ENCODE results near the gene INAVA. TPM values are rescaled to one million over a fixed set of nuclear protein-coding genes. Genes with fewer than 3 reads are reported as not detected.
A peak's percentile ranks its signal among the peaks of the same experiment; 100 is the strongest.

The INAVA gene
- total and polyA plus RNA-seq, 12 donors = 0.03 to 0.46 (median 0.22) TPM; not detected in 6

DNA sequence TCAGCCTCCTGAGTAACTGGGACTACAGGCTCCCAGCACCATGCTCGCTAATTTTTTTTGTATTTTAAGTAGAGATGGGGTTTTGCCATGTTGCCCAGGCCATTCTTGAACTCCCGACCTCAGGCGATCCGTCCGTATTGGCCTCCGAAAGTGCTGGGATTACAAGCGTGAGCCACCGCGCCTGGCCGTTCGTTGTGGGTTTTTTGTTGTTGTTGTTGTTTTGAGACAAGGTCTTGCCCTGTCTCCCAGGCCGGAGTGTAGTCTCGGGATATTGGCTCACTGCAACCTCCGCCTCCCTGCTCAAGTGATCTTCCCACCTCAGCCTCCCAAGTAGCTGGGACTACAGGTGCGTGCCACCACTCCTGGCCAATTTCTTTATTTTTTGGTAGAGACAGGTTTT lies 4.7 kb upstream of the INAVA start:
- H3K4me3 ChIP-seq = no peak overlapping the region
- no peaks in the 10 kb centered on the region for H3K36me3 ChIP-seq (replicated peaks in 1 of 2)
- DNase-seq = no peak
- no peaks in the 10 kb centered on the region for H3K9me3 ChIP-seq (replicated peaks in 1 of 3)
- no peak for TF ChIP-seq POLR2A (IDR thresholded peaks at IDR 0.05)
- TF ChIP-seq, protein P1, sequence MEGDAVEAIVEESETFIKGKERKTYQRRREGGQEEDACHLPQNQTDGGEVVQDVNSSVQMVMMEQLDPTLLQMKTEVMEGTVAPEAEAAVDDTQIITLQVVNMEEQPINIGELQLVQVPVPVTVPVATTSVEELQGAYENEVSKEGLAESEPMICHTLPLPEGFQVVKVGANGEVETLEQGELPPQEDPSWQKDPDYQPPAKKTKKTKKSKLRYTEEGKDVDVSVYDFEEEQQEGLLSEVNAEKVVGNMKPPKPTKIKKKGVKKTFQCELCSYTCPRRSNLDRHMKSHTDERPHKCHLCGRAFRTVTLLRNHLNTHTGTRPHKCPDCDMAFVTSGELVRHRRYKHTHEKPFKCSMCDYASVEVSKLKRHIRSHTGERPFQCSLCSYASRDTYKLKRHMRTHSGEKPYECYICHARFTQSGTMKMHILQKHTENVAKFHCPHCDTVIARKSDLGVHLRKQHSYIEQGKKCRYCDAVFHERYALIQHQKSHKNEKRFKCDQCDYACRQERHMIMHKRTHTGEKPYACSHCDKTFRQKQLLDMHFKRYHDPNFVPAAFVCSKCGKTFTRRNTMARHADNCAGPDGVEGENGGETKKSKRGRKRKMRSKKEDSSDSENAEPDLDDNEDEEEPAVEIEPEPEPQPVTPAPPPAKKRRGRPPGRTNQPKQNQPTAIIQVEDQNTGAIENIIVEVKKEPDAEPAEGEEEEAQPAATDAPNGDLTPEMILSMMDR (IDR thresholded peaks at IDR 0.05) = no peak
- intact Hi-C loops (cut with DNase I) = no loop called here
- H3K4me1 ChIP-seq (replicated peaks in 1 of 2) = peaks cover 4 to 9% of the 10 kb centered on the region in 2 donors
- 93 to 95% (median 94%) methylated on average over 15 of the region's 15 CpGs for WGBS, 4 donors
- no peak overlapping the region for H3K27ac ChIP-seq
- peaks cover 16% of the 10 kb centered on the region for H3K27me3 ChIP-seq

DNA sequence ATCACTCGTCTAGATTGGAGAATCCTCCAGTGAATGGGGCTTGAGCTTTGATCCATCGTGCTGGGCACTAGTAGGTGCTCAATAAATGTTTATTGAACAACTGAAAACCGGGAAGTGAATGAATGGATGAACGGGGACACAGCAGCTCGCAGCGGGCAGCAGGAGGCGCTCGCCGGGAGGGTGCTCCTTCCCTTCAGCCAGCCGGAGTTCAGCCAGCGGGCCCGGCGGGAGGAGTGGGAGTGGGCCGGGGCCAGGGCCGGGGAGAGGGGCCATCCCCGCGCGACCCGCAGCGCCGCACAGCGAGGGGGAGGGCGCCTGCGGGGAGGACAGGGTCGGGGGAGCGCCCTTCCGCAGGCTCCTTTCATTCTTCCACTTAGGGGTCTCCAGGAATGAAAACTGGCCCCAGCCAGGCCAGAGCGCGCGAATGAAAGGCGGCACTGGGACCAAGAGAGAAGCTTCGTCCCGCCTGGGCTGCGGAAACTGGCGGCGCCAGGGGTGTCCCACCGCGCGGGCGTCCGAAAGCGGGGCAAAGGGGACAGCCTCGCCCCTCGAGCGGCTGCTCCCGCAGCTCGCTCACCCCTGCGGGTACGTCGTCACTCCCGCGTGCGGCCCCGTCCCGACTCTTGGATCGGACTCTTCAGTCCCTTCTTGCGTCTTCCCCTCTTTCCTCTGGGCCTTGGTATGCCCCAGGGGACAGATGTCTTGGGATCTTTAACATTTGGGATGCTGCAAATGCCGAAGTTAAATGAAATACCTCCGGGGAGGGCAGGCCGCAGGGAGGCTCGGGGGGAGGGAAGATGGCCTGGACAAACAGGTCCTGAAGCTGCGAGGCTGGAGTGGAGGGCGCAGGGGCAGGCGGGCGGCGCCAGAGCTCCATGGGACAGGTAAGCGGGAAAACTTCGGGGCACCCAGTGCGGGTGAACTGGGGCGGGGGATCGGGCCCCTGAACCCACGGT lies 3.6 kb upstream of the INAVA start:
- intact Hi-C loops (cut with DNase I) = no loop called here
- H3K27me3 ChIP-seq = peaks cover 16% of the 10 kb centered on the region
- peak in 2 of 7 donors; percentile 14 to 21 for DNase-seq
- peak overlapping the region in 1 of 4 donors; percentile 47 for H3K4me3 ChIP-seq
- no peak overlapping the region for H3K27ac ChIP-seq
- H3K4me1 ChIP-seq (replicated peaks in 1 of 2) = peaks cover 4 to 9% of the 10 kb centered on the region in 2 donors
- TF ChIP-seq, protein P1 (IDR thresholded peaks at IDR 0.05) = peak in 1 of 6 experiments; percentile 6
- TF ChIP-seq POLR2A (IDR thresholded peaks at IDR 0.05) = no peak
- WGBS, 4 donors = 4 to 7% (median 5%) methylated on average over 28 to 72 of the region's 72 CpGs
- no peaks in the 10 kb centered on the region for H3K9me3 ChIP-seq (replicated peaks in 1 of 3)
- H3K36me3 ChIP-seq (replicated peaks in 1 of 2) = no peaks in the 10 kb centered on the region

DNA sequence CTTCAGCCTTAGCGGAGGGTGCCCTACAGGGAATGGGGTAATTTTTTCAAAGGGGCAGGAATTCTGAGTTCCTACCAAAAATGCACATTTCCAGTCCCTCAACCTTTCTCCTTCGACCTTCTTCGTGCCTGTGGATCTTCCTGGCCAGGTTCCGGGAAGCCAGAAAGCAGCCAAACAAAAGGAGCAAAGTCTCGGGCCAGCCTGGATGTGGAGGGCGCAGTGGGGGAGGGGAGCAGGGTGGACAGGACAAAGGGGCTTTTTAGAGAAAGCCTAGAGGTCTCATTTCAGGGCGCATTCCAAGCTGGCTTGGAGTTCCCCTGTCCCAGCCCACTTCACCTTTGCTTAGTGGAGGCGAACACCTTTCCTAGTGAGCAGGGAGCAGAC lies 2.9 kb upstream of the INAVA start:
- H3K27me3 ChIP-seq = peaks cover 16% of the 10 kb centered on the region
- peak overlapping the region in 1 of 4 donors; percentile 47 for H3K4me3 ChIP-seq
- H3K36me3 ChIP-seq (replicated peaks in 1 of 2) = no peaks in the 10 kb centered on the region
- peaks cover 4 to 9% of the 10 kb centered on the region in 2 donors for H3K4me1 ChIP-seq (replicated peaks in 1 of 2)
- intact Hi-C loops (cut with DNase I) = no loop called here
- TF ChIP-seq POLR2A (IDR thresholded peaks at IDR 0.05) = no peak
- TF ChIP-seq, protein P1 (IDR thresholded peaks at IDR 0.05) = no peak
- H3K27ac ChIP-seq = no peak overlapping the region
- 34 to 57% (median 49%) methylated on average over 8 of the region's 8 CpGs for WGBS, 4 donors
- no peak for DNase-seq
- no peaks in the 10 kb centered on the region for H3K9me3 ChIP-seq (replicated peaks in 1 of 3)

DNA sequence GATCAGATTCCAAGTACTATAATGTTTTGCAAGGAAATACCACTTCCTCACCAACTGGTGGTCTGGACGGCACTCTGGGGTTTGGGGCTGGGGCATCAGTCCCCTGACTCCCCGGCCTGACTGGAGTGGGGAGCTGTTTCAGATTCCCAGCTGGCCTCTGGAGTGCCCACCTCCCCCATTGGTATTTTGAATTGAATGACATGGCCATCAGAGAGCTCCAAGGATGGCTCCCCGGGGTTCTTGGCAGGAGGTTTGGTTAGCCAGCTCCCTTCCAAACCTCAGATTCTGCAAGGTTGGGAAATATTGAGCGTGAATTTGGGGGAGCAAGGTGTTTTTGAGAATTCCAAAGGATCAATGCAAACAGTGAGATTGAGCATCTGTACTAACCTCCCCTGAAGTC lies 2.2 kb upstream of the INAVA start:
- intact Hi-C loops (cut with DNase I) = no loop called here
- no peak for DNase-seq
- TF ChIP-seq, protein P1 (IDR thresholded peaks at IDR 0.05) = no peak
- no peak for TF ChIP-seq POLR2A (IDR thresholded peaks at IDR 0.05)

More for the DNA sequence above, 2.2 kb upstream of the INAVA start:
- Histone ChIP-seq H3K27ac (no peak overlapping the region), H3K4me3 (no peak overlapping the region), H3K36me3 (replicated peaks in 1 of 2) (no peaks in the 10 kb centered on the region), H3K4me1 (replicated peaks in 1 of 2) (peaks cover 4 to 9% of the 10 kb centered on the region in 2 donors), H3K9me3 (replicated peaks in 1 of 3) (no peaks in the 10 kb centered on the region), H3K27me3 (peaks cover 16% of the 10 kb centered on the region)
- 58 to 78% (median 68%) methylated on average over 3 to 4 of the region's 4 CpGs for whole genome bisulfite sequencing, 4 donors

Data from adrenal gland (tissue), 12 donors.